Right cardiac atrium (tissue), 5 donors: ENCODE data around the gene MARK4. TPM values are rescaled to one million over a fixed set of nuclear protein-coding genes. Genes with fewer than 3 reads are reported as not detected.

Source experiments
- ATAC-seq, 2 donors: fragments of 200-7000 bp; cut with Tn5 transposase; one replicate each; pipeline versions ENCODE4 v1.8.0 to v1.9.1; 2020; ENCODE audit warnings: moderate library complexity in 2 of 2, mild to moderate bottlenecking in 1 of 2
- DNase-seq, 3 donors: peaks; one replicate each; pipeline ENCODE4 v3.0.0-alpha.2; 2020
- H3K27ac ChIP-seq: one replicate; pipeline ENCODE4 v1.5.1; 2013; ENCODE audit warnings: mild to moderate bottlenecking, low read length, control low read depth, moderate library complexity
- H3K27me3 ChIP-seq: one replicate; pipeline ENCODE4 v1.6.1; 2013; ENCODE audit not compliant: control insufficient read depth, insufficient read depth
- H3K4me1 ChIP-seq: one replicate; pipeline ENCODE4 v1.6.1; 2013; ENCODE audit warnings: low read length; ENCODE audit not compliant: control insufficient read depth, insufficient read depth
- H3K4me3 ChIP-seq: one replicate; pipeline ENCODE4 v1.5.1; 2013; ENCODE audit warnings: low read length, control low read depth
- H3K9me3 ChIP-seq: one replicate; pipeline ENCODE4 v1.6.1; 2013; ENCODE audit warnings: low read length; ENCODE audit not compliant: control insufficient read depth
- WGBS: extraction: QIAGEN DNeasy Blood & Tissue Kit; methylation state at CpG from one replicate; pipeline ENCODE4 v1.1.7; 2013; 5-methylcytosine and 5-hydroxymethylcytosine counted together
- intact Hi-C, 4 donors: fragments of 100-400 bp; cut with DNase I; formaldehyde crosslinking; loops; one replicate each; pipeline versions ENCODE4 v1.11.0 to v1.14.0; 2022 to 2023
- polyA plus RNA-seq: library from polyadenylated mRNA; stranded (reverse); fragments of 200-250 nt; gene quantifications from one replicate; pipeline ENCODE4 v1.2.3, GENCODE V29; 2013
- total RNA-seq, 4 donors: library from RNA; stranded (reverse); fragmentation: NEBNext Ultra II Directional; extraction: Animal tissue kit (Norgen Biotek cat#: 25700); gene quantifications; one replicate each; pipeline ENCODE4 v1.2.1, GENCODE V29; 2021
- donor health status: healthy with polysubstance abuse.
- donor health status: DM: no; HTN: yes; CAD: no.
- donor health status: DM: no; HTN: no; CAD: no.
- donor health status: DM: no; HTN: yes; CAD: no; lungs with severe emphysema.
- donor health status: DM: yes; HTN: yes; CAD: no.

The MARK4 gene
- total and polyA plus RNA-seq, 5 donors: 21.0 to 54.5 (median 35.9) TPM

- Histone ChIP-seq H3K4me3 (no peak overlapping the region), H3K9me3 (no peaks in the 10 kb centered on the region), H3K27ac (no peak overlapping the region), H3K27me3 (no peaks in the 10 kb centered on the region), H3K4me1 (no peaks in the 10 kb centered on the region)
- DNase-seq (no peak), ATAC-seq (no peak)
- 73% methylated on average over 12 of the region's 12 CpGs for WGBS
- intact Hi-C loops: no loop called here
These were observed 24.4 kb downstream of the MARK4 start for GRCh38 chr19:45275370-45275971.

- intact Hi-C loops: no loop called here
- DNase-seq: no peak
- no peaks in the 10 kb centered on the region for H3K9me3 ChIP-seq
- ATAC-seq: no peak
- H3K4me3 ChIP-seq: no peak overlapping the region
- H3K27ac ChIP-seq: no peak overlapping the region
- no peaks in the 10 kb centered on the region for H3K27me3 ChIP-seq
- no peaks in the 10 kb centered on the region for H3K4me1 ChIP-seq
- WGBS: 61% methylated on average over 7 of the region's 7 CpGs
These were observed 25.2 kb downstream of the MARK4 start for GRCh38 chr19:45276284-45276687.

GRCh38 chr19:45278087-45278486 lies 27.0 kb downstream of the MARK4 start:
- Histone ChIP-seq H3K27ac (no peak overlapping the region), H3K4me3 (no peak overlapping the region), H3K9me3 (no peaks in the 10 kb centered on the region), H3K4me1 (no peaks in the 10 kb centered on the region), H3K27me3 (no peaks in the 10 kb centered on the region)
- peak in 1 of 3 donors; percentile 12 for DNase-seq
- 92% methylated on average over 10 of the region's 10 CpGs for WGBS
- intact Hi-C loops: no loop called here
- ATAC-seq: no peak

GRCh38 chr19:45279587-45280192 lies 28.6 kb downstream of the MARK4 start:
- intact Hi-C loops: no loop called here
- Histone ChIP-seq H3K9me3 (no peaks in the 10 kb centered on the region), H3K27me3 (no peaks in the 10 kb centered on the region), H3K27ac (no peak overlapping the region), H3K4me3 (no peak overlapping the region), H3K4me1 (no peaks in the 10 kb centered on the region)
- 85% methylated on average over 3 of the region's 3 CpGs for WGBS
- ATAC-seq (no peak), DNase-seq (no peak)

- DNase-seq (no peak), ATAC-seq (peak in 1 of 2 donors; percentile 26)
- H3K27me3 ChIP-seq: no peaks in the 10 kb centered on the region
- intact Hi-C loops: no loop called here
- no peaks in the 10 kb centered on the region for H3K4me1 ChIP-seq
- H3K27ac ChIP-seq: no peak overlapping the region
- H3K4me3 ChIP-seq: no peak overlapping the region
- no peaks in the 10 kb centered on the region for H3K9me3 ChIP-seq
- 80% methylated on average over 19 of the region's 19 CpGs for WGBS
These were observed 29.4 kb downstream of the MARK4 start for GRCh38 chr19:45280471-45280961.

GRCh38 chr19:45283443-45284033 lies 32.5 kb downstream of the MARK4 start:
- Histone ChIP-seq H3K4me1 (no peaks in the 10 kb centered on the region), H3K9me3 (no peaks in the 10 kb centered on the region), H3K4me3 (no peak overlapping the region), H3K27ac (no peak overlapping the region), H3K27me3 (no peaks in the 10 kb centered on the region)
- DNase-seq: no peak
- intact Hi-C loops: no loop called here
- 89% methylated on average over 7 of the region's 7 CpGs for WGBS
- no peak for ATAC-seq

- Histone ChIP-seq H3K4me3 (no peak overlapping the region), H3K4me1 (no peaks in the 10 kb centered on the region), H3K27me3 (no peaks in the 10 kb centered on the region), H3K9me3 (no peaks in the 10 kb centered on the region), H3K27ac (no peak overlapping the region)
- intact Hi-C loops: no loop called here
- no peak for ATAC-seq
- DNase-seq: peak in 1 of 3 donors; percentile 27
- WGBS: 95% methylated on average over 6 of the region's 6 CpGs
These were observed 39.4 kb downstream of the MARK4 start for GRCh38 chr19:45290381-45290931.

GRCh38 chr19:45291834-45292233 lies 40.8 kb downstream of the MARK4 start:
- DNase-seq: no peak
- intact Hi-C loops: no loop called here
- 99% methylated on average over 1 of the region's 1 CpG for WGBS

GRCh38 chr19:45293682-45294081 lies 42.6 kb downstream of the MARK4 start:
- DNase-seq: peak in 2 of 3 donors; percentile 8 to 38
- Histone ChIP-seq H3K9me3 (no peaks in the 10 kb centered on the region), H3K27me3 (no peaks in the 10 kb centered on the region), H3K4me1 (no peaks in the 10 kb centered on the region), H3K27ac (no peak overlapping the region), H3K4me3 (no peak overlapping the region)
- WGBS: 89% methylated on average over 4 of the region's 4 CpGs
- intact Hi-C loops: no loop called here
- ATAC-seq: no peak

More at GRCh38 chr19:45291834-45292233, 40.8 kb downstream of the MARK4 start:
- H3K27me3 ChIP-seq: no peaks in the 10 kb centered on the region
- H3K9me3 ChIP-seq: no peaks in the 10 kb centered on the region
- no peak overlapping the region for H3K4me3 ChIP-seq
- H3K4me1 ChIP-seq: no peaks in the 10 kb centered on the region
- H3K27ac ChIP-seq: no peak overlapping the region
- ATAC-seq: no peak

- intact Hi-C loops: no loop called here
- Histone ChIP-seq H3K27ac (no peak overlapping the region), H3K4me3 (no peak overlapping the region), H3K9me3 (no peaks in the 10 kb centered on the region), H3K4me1 (no peaks in the 10 kb centered on the region), H3K27me3 (no peaks in the 10 kb centered on the region)
- WGBS: 68% methylated on average over 12 of the region's 12 CpGs
- DNase-seq (peak; percentile 56 to 81 (median 79)), ATAC-seq (peak; percentile 83)
These were observed 43.4 kb downstream of the MARK4 start for GRCh38 chr19:45294291-45295029.

- Histone ChIP-seq H3K27me3 (no peaks in the 10 kb centered on the region), H3K4me3 (no peak overlapping the region), H3K27ac (no peak overlapping the region), H3K4me1 (no peaks in the 10 kb centered on the region), H3K9me3 (no peaks in the 10 kb centered on the region)
- DNase-seq: no peak
- no peak for ATAC-seq
- intact Hi-C loops: no loop called here
These were observed 44.8 kb downstream of the MARK4 start for GRCh38 chr19:45295873-45296272.
